T47D (cell line): ENCODE measurements around the gene CDK10.

Source experiments
- DNase-seq, 2 experiments: peaks; one replicate each; pipeline versions ENCODE4 v3.0.0 to v3.0.0-alpha.2; 2011 to 2012; ENCODE audit warnings: low read depth in 1 of 2, low spot score in 1 of 2
- JUND ChIP-seq: IDR thresholded peaks from 2 replicates; pipeline ENCODE4 v1.6.1; 2012; ENCODE audit warnings: low read depth
- in situ Hi-C: cut with HindIII; loops from 2 replicates; pipeline ENCODE4 v1.10.0; 2016; ENCODE audit warnings: low sequenced_read_pairs, low pct_unique_long_range_greater_than_20kb

CDK10 gene

DNA sequence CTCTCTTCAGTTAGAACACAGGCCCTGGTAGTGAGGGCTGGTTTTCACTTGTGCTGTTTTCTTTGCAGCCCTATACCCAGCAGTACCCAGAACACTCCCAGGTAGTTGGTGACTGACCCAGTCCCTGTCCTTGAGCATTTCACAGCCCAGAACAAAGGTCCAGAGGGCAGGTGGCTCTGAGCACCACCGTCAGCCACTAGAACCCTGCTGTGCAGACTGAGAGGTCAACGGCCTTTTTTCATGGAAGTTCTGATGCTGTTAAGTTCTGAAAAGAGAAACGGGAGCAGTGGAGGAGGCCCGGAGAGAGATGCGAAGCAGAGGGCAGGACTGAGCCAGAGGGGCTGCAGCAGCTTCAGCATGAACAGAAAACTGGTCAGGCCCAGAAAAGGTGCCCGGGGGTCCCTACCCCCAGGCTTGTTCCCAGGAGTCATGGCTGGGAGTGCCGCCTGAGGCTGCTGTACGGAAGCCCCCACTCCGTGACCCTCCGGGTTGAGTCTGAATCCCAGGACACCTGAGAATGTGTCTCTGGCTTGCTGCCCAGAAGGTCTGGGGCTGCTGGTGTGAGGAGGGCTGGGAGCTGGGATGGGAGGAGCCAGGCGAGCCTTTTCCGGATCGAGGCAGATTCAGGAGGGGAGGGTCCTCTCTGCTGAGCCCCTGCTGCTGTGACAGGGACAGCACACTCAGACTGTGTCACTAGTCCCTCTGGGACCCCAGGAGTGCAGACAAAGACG is 43.5 kb downstream of the CDK10 start:
- in situ Hi-C loops: no loop called here
- no peak for TF ChIP-seq JUND
- no peak for DNase-seq

DNA sequence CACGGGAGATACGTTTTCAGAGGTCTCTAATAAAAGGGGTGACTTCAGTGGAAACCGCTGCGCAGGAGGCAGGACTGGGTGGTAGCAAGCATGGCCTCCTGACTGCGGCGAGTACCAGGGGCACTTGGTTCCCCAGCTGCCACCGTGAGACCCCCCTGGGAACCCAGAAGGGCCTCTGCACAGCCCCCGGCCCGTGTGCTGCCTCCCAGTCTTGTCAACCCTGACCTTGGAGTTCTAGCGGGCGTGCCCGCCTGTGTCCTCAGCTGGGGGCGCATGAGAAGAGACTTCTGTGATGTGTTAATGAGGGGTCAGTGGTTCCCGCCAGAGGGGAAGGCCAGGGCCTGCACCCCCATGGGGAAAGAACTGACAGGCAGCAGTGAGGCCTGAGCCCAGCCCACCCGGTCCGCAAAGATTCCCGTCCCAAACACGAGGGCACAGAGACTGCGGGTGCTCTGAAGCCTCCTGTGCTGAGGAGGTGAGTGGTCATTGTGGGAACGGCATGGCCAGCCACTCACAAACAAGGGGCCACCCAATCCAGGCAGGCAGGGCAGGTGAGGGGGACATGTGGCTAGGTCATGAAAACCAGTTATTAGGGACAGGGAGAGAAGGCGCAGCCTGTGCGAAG is 44.2 kb downstream of the CDK10 start:
- DNase-seq: no peak
- in situ Hi-C loops: no loop called here
- no peak for TF ChIP-seq JUND

DNA sequence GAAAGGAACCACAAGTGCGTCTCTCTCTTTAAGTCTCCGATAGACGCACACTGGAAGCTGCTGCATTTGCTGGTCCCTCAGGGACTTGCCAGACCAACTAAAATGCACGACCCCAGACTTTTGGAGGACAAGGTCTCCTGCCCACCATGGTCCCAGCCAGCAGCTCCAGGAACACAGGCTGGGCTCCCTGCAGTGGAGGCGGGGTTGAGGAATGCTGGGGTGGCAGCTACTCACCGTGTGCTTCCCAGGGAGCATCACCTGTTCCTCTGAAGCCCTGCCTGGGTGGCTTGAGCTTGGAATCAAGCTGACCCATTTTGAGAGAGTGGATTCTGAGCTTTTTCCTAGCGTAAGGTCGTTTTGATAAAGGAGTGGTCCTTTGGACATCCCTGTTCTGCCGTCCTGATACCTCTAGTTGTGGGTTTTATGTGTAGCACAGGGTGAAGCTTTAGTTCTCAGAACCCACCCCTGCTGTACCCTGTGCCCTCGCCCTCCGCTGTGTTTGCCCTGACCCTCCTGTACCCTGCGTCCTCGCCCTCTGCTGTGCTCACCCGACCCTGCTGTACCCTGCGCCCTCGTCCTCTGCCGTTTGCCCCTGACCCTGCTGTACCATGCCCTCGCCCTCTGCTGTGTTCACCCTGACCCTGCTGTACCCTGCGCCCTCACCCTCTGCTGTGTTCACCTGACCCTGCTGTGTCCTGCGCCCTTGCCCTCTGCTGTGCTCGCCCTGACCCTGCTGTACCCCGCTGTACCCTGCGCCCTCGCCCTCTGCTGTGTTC is 45.8 kb downstream of the CDK10 start:
- in situ Hi-C loops: no loop called here

DNA sequence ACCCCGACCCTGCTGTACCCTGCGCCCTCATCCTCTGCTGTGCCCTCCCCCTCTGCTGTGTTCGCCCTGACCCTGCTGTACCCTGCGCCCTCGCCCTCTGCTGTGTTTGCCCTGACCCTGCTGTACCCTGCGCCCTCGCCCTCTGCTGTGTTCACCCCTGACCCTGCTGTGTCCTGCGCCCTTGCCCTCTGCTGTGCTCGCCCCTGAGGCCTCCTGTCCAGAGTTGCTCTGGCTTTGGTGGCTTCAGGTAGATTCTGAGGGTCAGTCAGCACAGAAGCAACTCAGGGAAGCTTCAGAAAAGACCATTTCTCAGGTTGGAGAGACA is 46.4 kb downstream of the CDK10 start:
- DNase-seq: no peak
- in situ Hi-C loops: no loop called here
- no peak for TF ChIP-seq JUND

More for the DNA sequence above, 45.8 kb downstream of the CDK10 start:
- no peak for TF ChIP-seq JUND
- DNase-seq: no peak

DNA sequence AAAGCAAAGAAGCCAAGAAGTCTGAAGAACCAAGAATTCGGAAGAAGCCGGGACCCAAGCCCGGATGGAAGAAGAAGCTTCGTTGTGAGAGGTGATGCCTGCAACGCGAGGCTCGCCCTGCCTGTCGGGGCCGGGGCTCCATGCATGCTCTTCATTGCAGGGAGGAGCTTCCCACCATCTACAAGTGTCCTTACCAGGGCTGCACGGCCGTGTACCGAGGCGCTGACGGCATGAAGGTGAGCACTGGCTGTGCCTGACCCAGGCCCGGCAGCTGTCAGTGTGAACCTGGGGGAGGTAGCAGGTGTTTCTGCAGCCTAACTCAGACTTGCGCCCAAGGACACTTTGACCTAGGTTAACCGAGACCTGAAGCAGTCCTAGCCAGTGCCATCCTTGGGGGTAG is 46.8 kb downstream of the CDK10 start:
- in situ Hi-C loops: no loop called here
- no peak for DNase-seq
- no peak for TF ChIP-seq JUND

DNA sequence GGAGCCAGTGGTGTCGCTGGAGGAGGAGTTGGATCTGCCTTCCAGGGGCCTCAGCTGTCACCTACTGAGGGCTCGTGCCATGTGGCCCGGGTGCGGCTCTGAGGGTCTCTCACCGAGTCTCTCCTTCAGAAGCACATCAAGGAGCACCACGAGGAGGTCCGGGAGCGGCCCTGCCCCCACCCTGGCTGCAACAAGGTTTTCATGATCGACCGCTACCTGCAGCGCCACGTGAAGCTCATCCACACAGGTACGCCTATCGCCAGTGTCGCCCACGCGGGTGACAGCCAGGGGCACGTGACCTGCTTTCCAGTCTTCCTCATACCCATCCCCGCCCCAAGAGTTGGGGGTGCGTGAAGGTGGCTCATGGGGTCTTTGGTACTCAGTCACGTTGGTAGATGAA is 47.3 kb downstream of the CDK10 start:
- no peak for TF ChIP-seq JUND
- in situ Hi-C loops: no loop called here
- no peak for DNase-seq

DNA sequence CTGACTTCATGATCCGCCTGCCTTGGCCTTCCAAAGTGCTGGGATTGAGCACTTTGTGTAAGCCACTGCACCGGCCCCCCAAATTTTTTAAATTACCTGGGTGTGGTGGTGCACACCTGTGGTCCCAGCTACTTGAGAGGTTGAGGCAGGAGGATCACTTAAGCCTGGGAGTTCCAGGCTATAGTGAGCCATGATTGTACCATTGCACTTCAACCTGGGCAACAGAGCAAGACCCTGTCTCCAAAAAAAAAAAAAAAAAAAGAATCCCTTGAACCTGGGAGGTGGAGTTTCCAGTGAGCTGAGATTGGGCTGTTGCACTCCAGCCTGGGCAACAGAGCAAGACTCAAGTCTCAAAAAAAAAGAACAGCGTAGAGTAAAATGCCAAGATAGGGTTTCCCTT is 50.1 kb downstream of the CDK10 start:
- no peak for TF ChIP-seq JUND
- in situ Hi-C loops: no loop called here
- no peak for DNase-seq

DNA sequence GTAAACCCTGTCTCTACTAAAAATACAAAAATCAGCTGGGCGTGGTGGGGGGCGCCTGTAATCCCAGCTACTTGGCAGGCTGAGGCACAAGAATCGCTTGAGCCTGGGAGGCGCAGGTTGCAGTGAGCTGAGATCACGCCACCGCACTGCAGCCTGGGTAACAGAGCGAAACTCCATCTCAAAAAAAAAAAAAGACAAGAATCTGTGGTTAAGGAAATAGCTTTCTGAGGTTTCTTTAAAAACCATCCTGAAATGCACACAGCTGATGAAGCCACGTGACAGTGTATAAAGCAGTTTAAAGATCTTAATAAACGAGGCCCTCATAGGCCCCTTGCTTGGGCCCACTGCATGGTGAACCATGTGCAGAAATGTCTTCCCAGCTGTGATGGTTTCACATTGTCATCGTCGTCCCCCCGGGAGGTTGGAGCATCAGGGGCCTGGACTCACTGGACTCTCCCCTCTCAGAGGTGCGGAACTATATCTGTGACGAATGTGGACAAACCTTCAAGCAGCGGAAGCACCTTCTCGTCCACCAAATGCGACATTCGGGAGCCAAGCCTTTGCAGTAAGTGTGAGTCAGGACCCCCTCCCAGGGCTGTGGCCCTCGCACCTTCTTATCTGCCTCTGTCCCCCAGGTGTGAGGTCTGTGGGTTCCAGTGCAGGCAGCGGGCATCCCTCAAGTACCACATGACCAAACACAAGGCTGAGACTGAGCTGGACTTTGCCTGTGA is 51.0 kb downstream of the CDK10 start:
- TF ChIP-seq JUND: no peak
- in situ Hi-C loops: no loop called here
- DNase-seq: no peak

DNA sequence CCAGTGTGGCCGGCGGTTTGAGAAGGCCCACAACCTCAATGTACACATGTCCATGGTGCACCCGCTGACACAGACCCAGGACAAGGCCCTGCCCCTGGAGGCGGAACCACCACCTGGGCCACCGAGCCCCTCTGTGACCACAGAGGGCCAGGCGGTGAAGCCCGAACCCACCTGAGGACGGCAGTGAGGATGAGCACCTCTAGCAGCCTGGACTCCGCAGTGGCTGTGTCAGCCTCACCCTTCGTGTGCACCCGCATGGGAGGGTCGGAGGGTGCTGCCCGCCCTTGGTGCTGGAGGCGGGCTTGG is 51.5 kb downstream of the CDK10 start:
- in situ Hi-C loops: no loop called here
- TF ChIP-seq JUND: no peak
- no peak for DNase-seq

DNA sequence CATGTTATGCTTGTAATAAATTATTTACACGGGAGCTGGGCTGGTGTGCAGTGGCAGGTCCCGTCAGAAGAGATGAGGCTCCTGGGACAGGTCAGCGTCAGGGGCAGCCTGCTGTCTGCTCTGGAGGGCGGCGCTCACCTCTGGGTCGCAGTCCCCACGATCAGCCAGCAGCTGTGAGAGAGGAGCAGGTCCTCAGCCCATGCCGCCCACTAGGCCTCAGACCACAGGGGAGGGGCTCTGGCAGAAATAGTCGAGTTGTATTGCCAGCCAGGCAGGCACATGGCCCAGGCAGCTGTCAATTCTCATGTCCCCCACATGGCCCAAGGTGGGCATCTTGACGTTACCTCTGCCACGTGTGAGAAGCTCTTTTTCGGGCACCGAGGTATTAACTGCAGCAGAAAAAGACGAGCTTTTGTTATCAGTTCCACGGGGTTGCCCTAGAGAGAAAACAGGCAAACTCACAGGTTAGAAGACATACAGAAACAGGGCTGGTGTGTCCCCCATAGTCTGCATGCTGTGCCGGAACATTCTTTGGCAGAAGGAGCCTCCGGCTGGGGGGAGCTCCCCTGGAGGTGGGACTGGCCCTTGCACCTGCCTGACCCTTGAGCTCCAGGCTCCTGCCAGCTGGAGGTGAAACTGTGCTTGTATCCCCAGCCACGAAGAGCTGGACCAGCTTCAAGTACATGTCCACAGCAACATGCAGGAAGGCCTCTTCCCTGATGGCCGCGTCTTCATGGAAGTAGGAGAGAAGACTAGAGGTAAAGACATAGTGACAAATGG is 52.2 kb downstream of the CDK10 start:
- DNase-seq: no peak
- in situ Hi-C loops: no loop called here
- TF ChIP-seq JUND: no peak

DNA sequence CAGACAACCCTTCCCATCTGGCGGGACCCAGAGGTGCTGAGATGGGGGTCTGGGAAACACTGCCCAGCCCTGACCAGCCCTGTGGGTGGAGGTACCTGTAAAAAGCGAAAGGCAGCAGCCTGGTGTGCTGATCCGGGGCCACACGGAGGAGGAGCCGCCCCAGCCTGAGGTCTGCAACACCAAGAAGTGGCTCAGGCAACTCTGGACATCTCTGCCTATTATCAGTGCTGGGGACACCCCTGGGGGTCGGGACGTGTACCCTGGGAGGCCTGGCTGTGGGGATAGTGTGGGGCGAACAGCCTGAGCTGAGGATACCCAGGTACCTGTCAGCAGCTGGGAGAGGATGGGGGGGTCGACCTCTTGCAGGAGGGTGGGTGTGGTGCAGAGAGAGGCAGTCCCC is 52.9 kb downstream of the CDK10 start:
- DNase-seq: no peak
- in situ Hi-C loops: no loop called here
- TF ChIP-seq JUND: no peak

DNA sequence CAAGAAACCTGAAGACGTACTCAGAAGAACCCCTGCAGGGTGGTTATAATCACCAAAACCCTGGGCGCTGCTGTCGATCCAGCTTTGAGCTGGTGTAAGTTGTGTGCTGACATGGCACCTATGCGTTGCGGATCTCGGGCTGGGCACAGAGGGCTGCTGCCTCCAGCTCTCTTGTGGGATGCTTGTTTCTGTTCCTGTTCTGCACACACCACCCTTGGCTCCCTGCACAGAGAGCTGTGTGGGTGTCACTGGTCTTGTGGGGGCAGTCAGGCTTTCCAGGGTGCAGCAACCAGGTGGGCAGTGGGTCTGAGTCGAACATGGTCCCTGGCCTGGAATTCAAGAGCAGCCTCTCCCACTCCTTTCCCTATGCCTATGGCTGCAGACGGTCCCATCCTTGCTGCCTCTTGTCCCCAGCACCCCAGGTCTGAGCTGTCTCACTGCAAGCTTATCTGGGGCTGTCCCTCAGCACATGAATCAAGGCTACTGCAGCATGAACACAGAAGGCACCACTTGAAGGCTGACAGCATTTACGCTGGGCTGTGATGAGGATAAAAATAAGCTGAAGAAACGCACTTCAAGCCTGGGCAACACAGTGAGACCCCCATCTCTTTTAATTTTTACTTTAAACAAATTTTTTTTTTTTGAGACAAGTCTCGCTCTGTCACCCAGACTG is 55.0 kb downstream of the CDK10 start:
- DNase-seq: no peak
- TF ChIP-seq JUND: no peak
- in situ Hi-C loops: no loop called here
